HepG2 (cell line): ENCODE results near the gene ATG2A. TPM values are rescaled to one million over a fixed set of nuclear protein-coding genes. Genes with fewer than 3 reads are reported as not detected.

ENCODE experiments used
- ARNTL ChIP-seq: sonication (generic); formaldehyde crosslinking; IDR thresholded peaks from 2 replicates; pipeline ENCODE4 v1.4.0; 2020; ENCODE audit warnings: mild to moderate bottlenecking, missing genetic modification reagents
- CREB3 ChIP-seq: sonication (generic); formaldehyde crosslinking; IDR thresholded peaks from 2 replicates; pipeline ENCODE4 v1.5.0; 2020; ENCODE audit warnings: missing genetic modification reagents
- CREM ChIP-seq, 2 experiments: sonication (generic) in 1 of 2; formaldehyde crosslinking in 1 of 2; IDR thresholded peaks; 2 replicates each; pipeline versions ENCODE4 v1.4.0 to v1.6.1; 2016 to 2020; ENCODE audit warnings: antibody characterized with exemption in 1 of 2, mild to moderate bottlenecking in 1 of 2, missing genetic modification reagents in 1 of 2
- HOMEZ ChIP-seq: IDR thresholded peaks from 2 replicates; pipeline ENCODE4 v1.6.1; 2016; ENCODE audit warnings: low read depth
- IRF2 ChIP-seq: IDR thresholded peaks from 2 replicates; pipeline ENCODE4 v1.6.1; 2018; ENCODE audit warnings: missing genetic modification reagents, missing compliant biosample characterization
- MED13 ChIP-seq: sonication (generic); formaldehyde crosslinking; IDR thresholded peaks from 2 replicates; pipeline ENCODE4 v1.5.0; 2020; ENCODE audit warnings: missing genetic modification reagents
- RARA ChIP-seq: IDR thresholded peaks from 2 replicates; pipeline ENCODE4 v1.6.1; 2016; ENCODE audit warnings: missing genetic modification reagents, missing compliant biosample characterization
- RXRB ChIP-seq: IDR thresholded peaks from 2 replicates; pipeline ENCODE4 v1.6.1; 2016; ENCODE audit warnings: borderline replicate concordance, missing genetic modification reagents, missing compliant biosample characterization
- SYNCRIP ChIP-seq: fragments of 200-400 bp; formaldehyde crosslinking; IDR thresholded peaks from 2 replicates; pipeline ENCODE4 v1.6.1; 2018; ENCODE audit warnings: mild to moderate bottlenecking, low read depth, low read length; ENCODE audit not compliant: insufficient read depth
- ZNF274 ChIP-seq: sonication (generic); formaldehyde crosslinking; IDR thresholded peaks from 2 replicates; pipeline ENCODE4 v1.5.1; 2020; ENCODE audit warnings: mild to moderate bottlenecking, missing genetic modification reagents
- ZNF30 ChIP-seq: sonication (generic); formaldehyde crosslinking; IDR thresholded peaks from 2 replicates; pipeline ENCODE4 v1.5.0; 2020; ENCODE audit warnings: mild to moderate bottlenecking, missing genetic modification reagents
- ZNF446 ChIP-seq: sonication (generic); formaldehyde crosslinking; IDR thresholded peaks from 2 replicates; pipeline ENCODE4 v1.5.0; 2020; ENCODE audit warnings: mild to moderate bottlenecking, missing genetic modification reagents
- polyA plus RNA-seq, 8 experiments: library from polyadenylated mRNA; depleted of rRNA in 3 of 8; stranded (reverse) in 7 of 8; unstranded in 1 of 8; fragments of >200 nt; fragmentation: Illumina TruSeq in 4 of 8; extraction: Trizol in 4 of 8; gene quantifications; 2 replicates each; pipeline versions ENCODE4 v1.2.1 to v1.2.3, GENCODE V29; 2011 to 2016; ENCODE audit warnings: low read depth in 4 of 8, missing spikeins in 1 of 8, mixed read lengths in 1 of 8; ENCODE audit not compliant: insufficient read depth in 1 of 8
- total RNA-seq, 5 experiments: library from RNA; depleted of rRNA; stranded (reverse); fragments of >200 nt; fragmentation: Illumina TruSeq; extraction: Trizol; gene quantifications; 2 replicates each; pipeline ENCODE4 v1.2.3, GENCODE V29; 2016; ENCODE audit warnings: low read depth in 1 of 5
- TF ChIP-seq, protein P1 (sequence below), 2 experiments: sonication (generic) in 1 of 2; formaldehyde crosslinking in 1 of 2; IDR thresholded peaks; 2 replicates each; pipeline versions ENCODE4 v1.4.0 to v1.6.1; 2016 to 2020; ENCODE audit warnings: borderline replicate concordance in 1 of 2, low read depth in 1 of 2, mild to moderate bottlenecking in 1 of 2, missing genetic modification reagents in 1 of 2
- TF ChIP-seq, protein P2 (sequence below): sonication (generic); formaldehyde crosslinking; conservative IDR thresholded peaks from 2 replicates; pipeline ENCODE4 v1.4.0; 2020; ENCODE audit warnings: missing genetic modification reagents
- TF ChIP-seq, protein P3 (sequence below): sonication (generic); formaldehyde crosslinking; IDR thresholded peaks from 2 replicates; pipeline ENCODE4 v1.4.0; 2020; ENCODE audit warnings: mild to moderate bottlenecking, low read depth, missing genetic modification reagents

The ATG2A gene
- total and polyA plus RNA-seq, 2 of the 13 experiments (the other 11 are each of a cell fraction or from before 2014, with no cell fraction given): 6.7 to 8.0 TPM

DNA sequence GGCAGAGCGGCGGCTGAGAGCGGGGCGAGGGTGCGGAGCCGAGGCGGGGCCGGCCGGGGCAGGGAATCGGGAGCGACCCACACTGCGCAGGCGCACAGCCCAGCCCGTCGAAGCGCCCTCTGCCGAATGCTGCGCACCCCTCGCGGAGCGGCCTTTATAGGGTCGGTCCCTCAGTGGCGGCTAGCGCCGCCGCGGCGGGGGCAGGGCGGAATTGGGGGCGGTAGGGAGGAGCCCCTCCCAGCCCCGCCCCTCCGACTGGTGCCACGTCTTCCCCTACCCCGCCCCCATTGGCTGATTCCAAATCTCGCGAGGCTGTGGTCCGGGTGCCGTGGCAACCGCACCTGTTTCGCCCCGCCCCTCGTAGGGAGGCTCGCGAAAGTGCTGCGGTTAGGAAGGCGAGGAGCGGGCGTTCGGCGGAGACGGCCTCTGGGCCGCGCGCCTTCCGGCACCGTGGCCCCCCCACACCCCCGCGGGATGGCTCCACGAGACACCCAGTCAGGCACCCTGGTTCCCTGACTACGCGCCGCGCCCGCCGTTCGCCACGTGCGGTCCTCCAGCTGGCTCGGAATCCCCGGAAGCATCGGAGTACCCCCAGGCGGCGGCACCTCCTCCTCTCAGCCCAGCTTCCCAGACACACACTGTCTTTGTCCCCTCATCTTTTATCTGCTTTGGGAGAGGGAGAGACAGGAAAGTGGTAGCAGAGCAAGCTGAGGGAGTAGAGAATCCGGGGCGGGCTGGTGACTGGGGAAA, 38.3 kb downstream of the ATG2A start, which contains the start of gene EHD1 (continued):
- TF ChIP-seq, protein P1, sequence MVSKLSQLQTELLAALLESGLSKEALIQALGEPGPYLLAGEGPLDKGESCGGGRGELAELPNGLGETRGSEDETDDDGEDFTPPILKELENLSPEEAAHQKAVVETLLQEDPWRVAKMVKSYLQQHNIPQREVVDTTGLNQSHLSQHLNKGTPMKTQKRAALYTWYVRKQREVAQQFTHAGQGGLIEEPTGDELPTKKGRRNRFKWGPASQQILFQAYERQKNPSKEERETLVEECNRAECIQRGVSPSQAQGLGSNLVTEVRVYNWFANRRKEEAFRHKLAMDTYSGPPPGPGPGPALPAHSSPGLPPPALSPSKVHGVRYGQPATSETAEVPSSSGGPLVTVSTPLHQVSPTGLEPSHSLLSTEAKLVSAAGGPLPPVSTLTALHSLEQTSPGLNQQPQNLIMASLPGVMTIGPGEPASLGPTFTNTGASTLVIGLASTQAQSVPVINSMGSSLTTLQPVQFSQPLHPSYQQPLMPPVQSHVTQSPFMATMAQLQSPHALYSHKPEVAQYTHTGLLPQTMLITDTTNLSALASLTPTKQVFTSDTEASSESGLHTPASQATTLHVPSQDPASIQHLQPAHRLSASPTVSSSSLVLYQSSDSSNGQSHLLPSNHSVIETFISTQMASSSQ (IDR thresholded peaks at IDR 0.05; ENCODE audit: low read depth): no peak
- TF ChIP-seq, protein P1 (CRISPR knock-in tag; IDR thresholded peaks at IDR 0.05; ENCODE audit: borderline replicate concordance): no peak; the same call in 1 of the 2 replicates
- TF ChIP-seq, protein P2, sequence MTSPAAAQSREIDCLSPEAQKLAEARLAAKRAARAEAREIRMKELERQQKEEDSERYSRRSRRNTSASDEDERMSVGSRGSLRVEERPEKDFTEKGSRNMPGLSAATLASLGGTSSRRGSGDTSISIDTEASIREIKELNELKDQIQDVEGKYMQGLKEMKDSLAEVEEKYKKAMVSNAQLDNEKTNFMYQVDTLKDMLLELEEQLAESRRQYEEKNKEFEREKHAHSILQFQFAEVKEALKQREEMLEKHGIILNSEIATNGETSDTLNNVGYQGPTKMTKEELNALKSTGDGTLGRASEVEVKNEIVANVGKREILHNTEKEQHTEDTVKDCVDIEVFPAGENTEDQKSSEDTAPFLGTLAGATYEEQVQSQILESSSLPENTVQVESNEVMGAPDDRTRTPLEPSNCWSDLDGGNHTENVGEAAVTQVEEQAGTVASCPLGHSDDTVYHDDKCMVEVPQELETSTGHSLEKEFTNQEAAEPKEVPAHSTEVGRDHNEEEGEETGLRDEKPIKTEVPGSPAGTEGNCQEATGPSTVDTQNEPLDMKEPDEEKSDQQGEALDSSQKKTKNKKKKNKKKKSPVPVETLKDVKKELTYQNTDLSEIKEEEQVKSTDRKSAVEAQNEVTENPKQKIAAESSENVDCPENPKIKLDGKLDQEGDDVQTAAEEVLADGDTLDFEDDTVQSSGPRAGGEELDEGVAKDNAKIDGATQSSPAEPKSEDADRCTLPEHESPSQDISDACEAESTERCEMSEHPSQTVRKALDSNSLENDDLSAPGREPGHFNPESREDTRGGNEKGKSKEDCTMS: no peak
- TF ChIP-seq CREM (IDR thresholded peaks at IDR 0.05): no peak
- TF ChIP-seq CREM (CRISPR knock-in tag; IDR thresholded peaks at IDR 0.05): no peak
- no peak for TF ChIP-seq SYNCRIP
- TF ChIP-seq ZNF446 (CRISPR knock-in tag): peak; percentile 83
- no peak for TF ChIP-seq ZNF274 (CRISPR knock-in tag)
- TF ChIP-seq CREB3: no peak
- TF ChIP-seq MED13 (CRISPR knock-in tag): peak; percentile 61
- TF ChIP-seq RXRB (CRISPR knock-in tag): peak; percentile 56
- peak; percentile 61; the same call in 1 of the 2 replicates for TF ChIP-seq IRF2 (CRISPR knock-in tag)
- TF ChIP-seq RARA (CRISPR knock-in tag): no peak; the same call in 1 of the 2 replicates
- TF ChIP-seq ARNTL (CRISPR knock-in tag): 0 out of 2 replicates have a peak, but pooled peaks have one; percentile 43
- TF ChIP-seq HOMEZ: no peak
- TF ChIP-seq, protein P3, sequence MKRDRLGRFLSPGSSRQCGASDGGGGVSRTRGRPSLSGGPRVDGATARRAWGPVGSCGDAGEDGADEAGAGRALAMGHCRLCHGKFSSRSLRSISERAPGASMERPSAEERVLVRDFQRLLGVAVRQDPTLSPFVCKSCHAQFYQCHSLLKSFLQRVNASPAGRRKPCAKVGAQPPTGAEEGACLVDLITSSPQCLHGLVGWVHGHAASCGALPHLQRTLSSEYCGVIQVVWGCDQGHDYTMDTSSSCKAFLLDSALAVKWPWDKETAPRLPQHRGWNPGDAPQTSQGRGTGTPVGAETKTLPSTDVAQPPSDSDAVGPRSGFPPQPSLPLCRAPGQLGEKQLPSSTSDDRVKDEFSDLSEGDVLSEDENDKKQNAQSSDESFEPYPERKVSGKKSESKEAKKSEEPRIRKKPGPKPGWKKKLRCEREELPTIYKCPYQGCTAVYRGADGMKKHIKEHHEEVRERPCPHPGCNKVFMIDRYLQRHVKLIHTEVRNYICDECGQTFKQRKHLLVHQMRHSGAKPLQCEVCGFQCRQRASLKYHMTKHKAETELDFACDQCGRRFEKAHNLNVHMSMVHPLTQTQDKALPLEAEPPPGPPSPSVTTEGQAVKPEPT (CRISPR knock-in tag): peak; percentile 86; the same call in 1 of the 2 replicates
- no peak for TF ChIP-seq ZNF30 (CRISPR knock-in tag)
